WTC11 (cell line): ENCODE data around the gene SLC36A2. TPM values are rescaled to one million over a fixed set of nuclear protein-coding genes. Genes with fewer than 3 reads are reported as not detected.
"Not testable (repeated sequence)": the region's sequence is repeated elsewhere in the genome, so short reads cannot be mapped to it uniquely, and the experiment has no call there.

Source experiments
- ATAC-seq: fragments of 200-7000 bp; cut with Tn5 transposase; 2 replicates; pipeline ENCODE4 v1.10.0; 2021; ENCODE audit warnings: mild to moderate bottlenecking, moderate library complexity
- CTCF ChIA-PET: fragments of 300-600 bp; sonication (Branson Sonifier 250); formaldehyde crosslinking; loops from one replicate; lab custom pipeline; 2021; ENCODE audit warnings: antibody characterized with exemption; lab: Charles Lee
- POLR2A ChIA-PET: fragments of 350-600 bp; sonication (Branson Sonifier 250); formaldehyde crosslinking; loops from one replicate; lab custom pipeline; 2021; ENCODE audit warnings: antibody characterized with exemption; lab: Charles Lee
- DNase-seq: peaks from one replicate; pipeline ENCODE4 v3.0.0; 2021; ENCODE audit warnings: low spot score
- H3K27ac Mint-ChIP-seq: 2 replicates; pipeline ENCODE4 v1.8.0; 2021; ENCODE audit warnings: mixed read lengths
- H3K27me3 Mint-ChIP-seq: 2 replicates; pipeline ENCODE4 v1.8.0; 2021; ENCODE audit warnings: low read depth, mild to moderate bottlenecking, moderate library complexity, mixed read lengths
- H3K36me3 Mint-ChIP-seq: 2 replicates; pipeline ENCODE4 v1.8.0; 2021; ENCODE audit warnings: mixed read lengths
- H3K4me1 Mint-ChIP-seq: 2 replicates; pipeline ENCODE4 v1.8.0; 2022; ENCODE audit warnings: mixed read lengths
- H3K4me3 Mint-ChIP-seq: 2 replicates; pipeline ENCODE4 v1.8.0; 2021; ENCODE audit warnings: mild to moderate bottlenecking, moderate library complexity, mixed read lengths
- H3K9me3 Mint-ChIP-seq: 2 replicates; pipeline ENCODE4 v1.8.0; 2021; ENCODE audit warnings: mixed read lengths
- ATF1 ChIP-seq: sonication (generic); formaldehyde crosslinking; IDR thresholded peaks from 2 replicates; pipeline ENCODE4 v1.8.1; 2023; ENCODE audit warnings: mild to moderate bottlenecking, moderate library complexity, missing genetic modification reagents
- ATF2 ChIP-seq: sonication (generic); formaldehyde crosslinking; IDR thresholded peaks from 2 replicates; pipeline ENCODE4 v1.8.1; 2022; ENCODE audit warnings: low read depth, missing genetic modification reagents, borderline replicate concordance
- FOXP1 ChIP-seq: sonication (generic); formaldehyde crosslinking; IDR thresholded peaks from 2 replicates; pipeline ENCODE4 v1.8.0; 2022; ENCODE audit warnings: missing genetic modification reagents, mild to moderate bottlenecking, moderate library complexity, borderline replicate concordance
- IRF2 ChIP-seq: sonication (generic); formaldehyde crosslinking; IDR thresholded peaks from 2 replicates; pipeline ENCODE4 v1.8.0; 2022; ENCODE audit warnings: low read depth, missing genetic modification reagents, borderline replicate concordance
- JUN ChIP-seq: sonication (generic); formaldehyde crosslinking; IDR thresholded peaks from 2 replicates; pipeline ENCODE4 v1.8.0; 2023; ENCODE audit warnings: mild to moderate bottlenecking, missing genetic modification reagents
- NFE2L1 ChIP-seq: sonication (generic); formaldehyde crosslinking; IDR thresholded peaks from 2 replicates; pipeline ENCODE4 v1.8.1; 2023; ENCODE audit warnings: missing genetic modification reagents
- STAT6 ChIP-seq: sonication (generic); formaldehyde crosslinking; conservative IDR thresholded peaks from 2 replicates; pipeline ENCODE4 v1.8.1; 2023; ENCODE audit warnings: mild to moderate bottlenecking, low read depth, missing genetic modification reagents, moderate library complexity
- ZNF396 ChIP-seq: fragments of 250-450 bp; sonication (Bioruptor Pico); IDR thresholded peaks from 2 replicates; pipeline ENCODE4 v1.8.0; 2021; ENCODE audit warnings: mild to moderate bottlenecking, moderate library complexity, borderline replicate concordance
- ZNF425 ChIP-seq: fragments of 250-450 bp; sonication (Bioruptor Pico); conservative IDR thresholded peaks from 2 replicates; pipeline ENCODE4 v1.9.0; 2021; ENCODE audit warnings: mild to moderate bottlenecking
- total RNA-seq: library from RNA; stranded (reverse); gene quantifications from 3 replicates; pipeline ENCODE4 v1.2.3, GENCODE V29; 2021
- TF ChIP-seq, protein P1 (sequence below): sonication (generic); formaldehyde crosslinking; IDR thresholded peaks from 2 replicates; pipeline ENCODE4 v1.8.0; 2022; ENCODE audit warnings: mild to moderate bottlenecking, missing genetic modification reagents
- TF ChIP-seq, protein P2 (sequence below): sonication (generic); formaldehyde crosslinking; IDR thresholded peaks from 2 replicates; pipeline ENCODE4 v1.8.1; 2022; ENCODE audit warnings: mild to moderate bottlenecking, missing genetic modification reagents, moderate library complexity, borderline replicate concordance
- TF ChIP-seq, protein P3 (sequence below): fragments of 250-450 bp; sonication (Bioruptor Pico); IDR thresholded peaks from 2 replicates; pipeline ENCODE4 v1.8.0; 2021; ENCODE audit warnings: mild to moderate bottlenecking

Gene SLC36A2
- total RNA-seq, 1 experiment from 2014 or later, result not detected

- TF ChIP-seq STAT6 (CRISPR knock-in tag), result no peak
- TF ChIP-seq FOXP1 (CRISPR knock-in tag), result no peak
- TF ChIP-seq, all 79 proteins: peak for 0
Measured at GRCh38 chr5:151381899-151382298, 34.5 kb upstream of the SLC36A2 start (continued).

GRCh38 chr5:151378616-151379015, 31.3 kb upstream of the SLC36A2 start:
- no peak for DNase-seq
- ChIA-PET CTCF (no interaction called here), POLR2A (no interaction called here)

DNA sequence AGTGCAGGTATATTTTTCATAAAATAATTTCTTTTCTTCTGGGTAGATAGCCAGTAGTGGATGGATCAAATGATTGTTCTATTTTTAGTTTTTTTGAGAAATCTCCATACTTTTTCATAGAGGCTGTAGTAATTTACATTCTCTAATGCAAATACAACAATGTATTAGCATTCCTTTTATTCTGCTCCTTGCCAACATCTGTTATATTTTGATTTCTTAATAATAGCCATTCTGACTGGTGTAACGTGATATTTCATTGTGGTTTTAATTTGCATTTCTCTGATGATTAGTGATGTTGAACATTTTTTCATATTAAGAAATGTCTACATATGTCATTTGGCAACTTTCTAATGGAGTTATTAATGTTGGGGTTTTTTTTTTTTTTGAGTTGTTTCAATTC, 27.2 kb upstream of the SLC36A2 start:
- Mint-ChIP-seq H3K4me3 (no peak overlapping the region), H3K9me3 (peaks cover 26% of the 10 kb centered on the region), H3K27me3 (no peaks in the 10 kb centered on the region), H3K27ac (no peak overlapping the region), H3K4me1 (no peaks in the 10 kb centered on the region), H3K36me3 (peaks cover 8% of the 10 kb centered on the region; the same call in 1 of the 2 replicates)
- ChIA-PET CTCF (no interaction called here), POLR2A (no interaction called here)
- ATAC-seq (no peak), DNase-seq (no peak)
- TF ChIP-seq ATF2 (CRISPR knock-in tag) (no peak), ZNF425 (CRISPR knock-in tag) (no peak), NFE2L1 (CRISPR knock-in tag) (no peak), ZNF396 (CRISPR knock-in tag) (no peak)
- TF ChIP-seq, protein P1, sequence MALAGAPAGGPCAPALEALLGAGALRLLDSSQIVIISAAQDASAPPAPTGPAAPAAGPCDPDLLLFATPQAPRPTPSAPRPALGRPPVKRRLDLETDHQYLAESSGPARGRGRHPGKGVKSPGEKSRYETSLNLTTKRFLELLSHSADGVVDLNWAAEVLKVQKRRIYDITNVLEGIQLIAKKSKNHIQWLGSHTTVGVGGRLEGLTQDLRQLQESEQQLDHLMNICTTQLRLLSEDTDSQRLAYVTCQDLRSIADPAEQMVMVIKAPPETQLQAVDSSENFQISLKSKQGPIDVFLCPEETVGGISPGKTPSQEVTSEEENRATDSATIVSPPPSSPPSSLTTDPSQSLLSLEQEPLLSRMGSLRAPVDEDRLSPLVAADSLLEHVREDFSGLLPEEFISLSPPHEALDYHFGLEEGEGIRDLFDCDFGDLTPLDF (CRISPR knock-in tag), result no peak
- TF ChIP-seq, protein P2, sequence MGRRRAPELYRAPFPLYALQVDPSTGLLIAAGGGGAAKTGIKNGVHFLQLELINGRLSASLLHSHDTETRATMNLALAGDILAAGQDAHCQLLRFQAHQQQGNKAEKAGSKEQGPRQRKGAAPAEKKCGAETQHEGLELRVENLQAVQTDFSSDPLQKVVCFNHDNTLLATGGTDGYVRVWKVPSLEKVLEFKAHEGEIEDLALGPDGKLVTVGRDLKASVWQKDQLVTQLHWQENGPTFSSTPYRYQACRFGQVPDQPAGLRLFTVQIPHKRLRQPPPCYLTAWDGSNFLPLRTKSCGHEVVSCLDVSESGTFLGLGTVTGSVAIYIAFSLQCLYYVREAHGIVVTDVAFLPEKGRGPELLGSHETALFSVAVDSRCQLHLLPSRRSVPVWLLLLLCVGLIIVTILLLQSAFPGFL (CRISPR knock-in tag), result no peak

More at GRCh38 chr5:151378616-151379015, 31.3 kb upstream of the SLC36A2 start:
- Mint-ChIP-seq H3K9me3 (peaks cover 43% of the 10 kb centered on the region), H3K36me3 (peaks cover 8% of the 10 kb centered on the region; the same call in 1 of the 2 replicates), H3K4me3 (no peak overlapping the region), H3K27me3 (peaks cover 2% of the 10 kb centered on the region; the same call in 1 of the 2 replicates), H3K27ac (no peak overlapping the region), H3K4me1 (peaks cover 9% of the 10 kb centered on the region; the same call in 1 of the 2 replicates)
- TF ChIP-seq, protein P3, sequence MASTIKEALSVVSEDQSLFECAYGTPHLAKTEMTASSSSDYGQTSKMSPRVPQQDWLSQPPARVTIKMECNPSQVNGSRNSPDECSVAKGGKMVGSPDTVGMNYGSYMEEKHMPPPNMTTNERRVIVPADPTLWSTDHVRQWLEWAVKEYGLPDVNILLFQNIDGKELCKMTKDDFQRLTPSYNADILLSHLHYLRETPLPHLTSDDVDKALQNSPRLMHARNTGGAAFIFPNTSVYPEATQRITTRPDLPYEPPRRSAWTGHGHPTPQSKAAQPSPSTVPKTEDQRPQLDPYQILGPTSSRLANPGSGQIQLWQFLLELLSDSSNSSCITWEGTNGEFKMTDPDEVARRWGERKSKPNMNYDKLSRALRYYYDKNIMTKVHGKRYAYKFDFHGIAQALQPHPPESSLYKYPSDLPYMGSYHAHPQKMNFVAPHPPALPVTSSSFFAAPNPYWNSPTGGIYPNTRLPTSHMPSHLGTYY (CRISPR knock-in tag), result no peak
- TF ChIP-seq STAT6 (CRISPR knock-in tag), result no peak
- no peak for TF ChIP-seq IRF2
- no peak for TF ChIP-seq ATF1 (CRISPR knock-in tag)
- no peak for TF ChIP-seq JUN (CRISPR knock-in tag)
- no peak for ATAC-seq

- ATAC-seq, POLR2A ChIA-PET, H3K4me3 Mint-ChIP-seq, H3K4me1 Mint-ChIP-seq, CTCF ChIA-PET, DNase-seq, H3K27ac Mint-ChIP-seq: not testable (repeated sequence)
- Mint-ChIP-seq H3K36me3 (peaks cover 51% of the 10 kb centered on the region), H3K27me3 (peaks cover 15% of the 10 kb centered on the region), H3K9me3 (peaks cover 61% of the 10 kb centered on the region)
Measured at GRCh38 chr5:151367038-151367437, 19.7 kb upstream of the SLC36A2 start.
